Bronchial epithelial cell (primary cell): ENCODE measurements around the gene GMEB1. TPM values are rescaled to one million over a fixed set of nuclear protein-coding genes. Genes with fewer than 3 reads are reported as not detected.
"Not testable (repeated sequence)": the region's sequence is repeated elsewhere in the genome, so short reads cannot be mapped to it uniquely, and the experiment has no call there.

Experiments used
- DNase-seq: peaks from one replicate; pipeline ENCODE4 v3.0.0-alpha.2; 2010; ENCODE audit warnings: low read depth
- FAIRE-seq: peaks from 2 replicates; lab custom pipeline; 2011; peaks lifted over from hg19 to GRCh38; lab: Jason Lieb, UNC
- H3K27me3 ChIP-seq: 2 replicates; pipeline ENCODE4 v1.5.1; 2011; ENCODE audit warnings: low read length; ENCODE audit not compliant: control insufficient read depth, insufficient read depth
- H3K36me3 ChIP-seq: 2 replicates; pipeline ENCODE4 v1.5.1; 2011; ENCODE audit warnings: low read length; ENCODE audit not compliant: control insufficient read depth, insufficient read depth
- H3K4me3 ChIP-seq: 2 replicates; pipeline ENCODE4 v1.5.1; 2011; ENCODE audit warnings: mild to moderate bottlenecking, low read depth, low read length, control low read depth
- CTCF ChIP-seq: IDR thresholded peaks from 2 replicates; pipeline ENCODE4 v1.5.1; 2011; ENCODE audit warnings: mild to moderate bottlenecking, moderate library complexity, low read length, control low read depth, inconsistent platforms; ENCODE audit not compliant: insufficient read depth, severe bottlenecking
- total RNA-seq: library from RNA; depleted of rRNA; stranded (reverse); fragments of >200 nt; gene quantifications from 2 replicates; pipeline ENCODE4 v1.2.1, GENCODE V29; 2014

The GMEB1 gene
- total RNA-seq, 1 donor from 2014 or later = 7.6 TPM

GRCh38 chr1:28703629-28704028, 35.0 kb downstream of the GMEB1 start:
- FAIRE-seq (no peak), DNase-seq (no peak)
- Histone ChIP-seq H3K36me3 (peaks cover 1% of the 10 kb centered on the region), H3K27me3 (no peaks in the 10 kb centered on the region), H3K4me3 (no peak overlapping the region)
- no peak for TF ChIP-seq CTCF

- FAIRE-seq = no peak
- Histone ChIP-seq H3K27me3 (no peaks in the 10 kb centered on the region), H3K4me3 (no peak overlapping the region), H3K36me3 (peaks cover 7% of the 10 kb centered on the region)
- no peak for TF ChIP-seq CTCF
- no peak for DNase-seq
Measured at GRCh38 chr1:28716336-28716735, 47.8 kb downstream of the GMEB1 start.

- Histone ChIP-seq H3K4me3 (no peak overlapping the region), H3K27me3 (no peaks in the 10 kb centered on the region), H3K36me3 (peaks cover 7% of the 10 kb centered on the region)
- FAIRE-seq (no peak), DNase-seq (no peak)
- no peak for TF ChIP-seq CTCF
Measured at GRCh38 chr1:28718166-28718565, 49.6 kb downstream of the GMEB1 start.

GRCh38 chr1:28718586-28719331, 50.2 kb downstream of the GMEB1 start:
- peaks cover 7% of the 10 kb centered on the region for H3K36me3 ChIP-seq
- H3K27me3 ChIP-seq = no peaks in the 10 kb centered on the region
- no peak overlapping the region for H3K4me3 ChIP-seq
- FAIRE-seq (no peak), DNase-seq (peak; percentile 20)
- TF ChIP-seq CTCF = no peak

- no peaks in the 10 kb centered on the region for H3K27me3 ChIP-seq
- peaks cover 3% of the 10 kb centered on the region for H3K36me3 ChIP-seq
- peak; percentile 62 for FAIRE-seq
- H3K4me3 ChIP-seq = no peak overlapping the region
- no peak for TF ChIP-seq CTCF
- DNase-seq = no peak
Measured at GRCh38 chr1:28719332-28719619, 50.7 kb downstream of the GMEB1 start.

GRCh38 chr1:28720376-28720775, 51.8 kb downstream of the GMEB1 start:
- FAIRE-seq = no peak
- Histone ChIP-seq H3K36me3 (no peaks in the 10 kb centered on the region), H3K27me3 (no peaks in the 10 kb centered on the region), H3K4me3 (no peak overlapping the region)
- no peak for DNase-seq
- TF ChIP-seq CTCF = no peak

- H3K27me3 ChIP-seq, FAIRE-seq, H3K36me3 ChIP-seq, DNase-seq, H3K4me3 ChIP-seq: not testable (repeated sequence)
Measured at GRCh38 chr1:28721927-28722326, 53.3 kb downstream of the GMEB1 start.

- not testable (repeated sequence) for FAIRE-seq, H3K36me3 ChIP-seq, H3K4me3 ChIP-seq, H3K27me3 ChIP-seq, DNase-seq
Measured at GRCh38 chr1:28725365-28725764, 56.8 kb downstream of the GMEB1 start.
